Astrocyte of the cerebellum (primary cell): ENCODE measurements around the gene PKNOX2.

Experiments
- DNase-seq: peaks from one replicate; pipeline ENCODE4 v3.0.0-alpha.2; 2011; ENCODE audit warnings: low read depth
- H3K4me3 ChIP-seq: 2 replicates; pipeline ENCODE4 v1.5.1; 2011; ENCODE audit warnings: mild to moderate bottlenecking, low read depth, low read length, moderate library complexity
- CTCF ChIP-seq: IDR thresholded peaks from 2 replicates; pipeline ENCODE4 v1.5.1; 2012; ENCODE audit warnings: low read length, low read depth, moderate library complexity, mild to moderate bottlenecking; ENCODE audit errors: missing control alignments
- in situ Hi-C: cut with HindIII; loops from 2 replicates; pipeline ENCODE4 v1.10.0; 2017; ENCODE audit warnings: low sequenced_read_pairs

PKNOX2 gene

GRCh38 chr11:125165843-125166763, 1.6 kb downstream of the PKNOX2 start:
- DNase-seq = no peak
- no peak for TF ChIP-seq CTCF
- in situ Hi-C loops = loop anchor here (5.0 kb wide), 1 partner anchor 91 kb away; no protein-coding TSS in a partner anchor
- H3K4me3 ChIP-seq = peak overlapping the region; percentile 64

GRCh38 chr11:125166764-125167291, 2.3 kb downstream of the PKNOX2 start:
- no peak for TF ChIP-seq CTCF
- in situ Hi-C loops = loop anchor here (5.0 kb wide), 1 partner anchor 90 kb away; no protein-coding TSS in a partner anchor
- peak overlapping the region; percentile 64 for H3K4me3 ChIP-seq
- no peak for DNase-seq

GRCh38 chr11:125167292-125167953, 2.9 kb downstream of the PKNOX2 start:
- H3K4me3 ChIP-seq = peak overlapping the region; percentile 64
- no peak for DNase-seq
- no peak for TF ChIP-seq CTCF
- in situ Hi-C loops = loop anchor here (5.0 kb wide), 1 partner anchor 90 kb away; no protein-coding TSS in a partner anchor

- peak; percentile 95 for DNase-seq
- no peak for TF ChIP-seq CTCF
- H3K4me3 ChIP-seq = no peak overlapping the region
- in situ Hi-C loops = loop anchor here (5.0 kb wide), 1 partner anchor 89 kb away; no protein-coding TSS in a partner anchor
These were observed 3.6 kb downstream of the PKNOX2 start for GRCh38 chr11:125167954-125168835.

- in situ Hi-C loops = loop anchor here (5.0 kb wide), 1 partner anchor 88 kb away; no protein-coding TSS in a partner anchor
- no peak for TF ChIP-seq CTCF
- no peak for DNase-seq
- no peak overlapping the region for H3K4me3 ChIP-seq
These were observed 4.4 kb downstream of the PKNOX2 start for GRCh38 chr11:125168918-125169456.
